IMR-90 (cell line): Measurements from ENCODE around the gene SIRPD. TPM values are rescaled to one million over a fixed set of nuclear protein-coding genes. Genes with fewer than 3 reads are reported as not detected.

Experiments used
- ATAC-seq: fragments of 200-7000 bp; cut with Tn5 transposase; 2 replicates; pipeline ENCODE4 v1.9.1; 2020; ENCODE audit warnings: low read depth, mild to moderate bottlenecking, moderate library complexity
- BruUV-seq: library from RNA; stranded (reverse); fragments of 400-500 nt; replicated peaks from 2 replicates; lab custom pipeline; 2021; lab: Mats Ljungman, UMichigan
- CTCF ChIA-PET: fragments of 300-600 bp; formaldehyde crosslinking; extraction: SDS; loops from one replicate; lab custom pipeline; 2021; ENCODE audit warnings: antibody characterized with exemption; lab: Yijun Ruan, JAX
- POLR2A ChIA-PET: fragments of 300-600 bp; sonication (Branson Sonifier 250); formaldehyde crosslinking; loops from one replicate; lab custom pipeline; 2022; ENCODE audit warnings: antibody characterized with exemption; ENCODE audit not compliant: unreplicated experiment; lab: Charles Lee
- DNase-seq: peaks from one replicate; pipeline ENCODE4 v3.0.0; 2013
- H2AFZ ChIP-seq: replicated peaks from 2 replicates; pipeline ENCODE3; 2013; ENCODE audit warnings: low read length, mild to moderate bottlenecking; ENCODE audit not compliant: poor library complexity
- H2AK5ac ChIP-seq: 2 replicates; pipeline ENCODE4 v1.6.1; 2013; ENCODE audit warnings: low read depth, low read length, inconsistent platforms
- H2AK9ac ChIP-seq: replicated peaks from 2 replicates; pipeline ENCODE3; 2013; ENCODE audit warnings: mild to moderate bottlenecking, low read depth, low read length, moderate library complexity; ENCODE audit not compliant: poor library complexity
- H2BK120ac ChIP-seq: 2 replicates; pipeline ENCODE4 v1.6.1; 2013; ENCODE audit warnings: low read depth, low read length, inconsistent platforms
- H2BK15ac ChIP-seq: 3 replicates; pipeline ENCODE4 v1.6.1; 2013; ENCODE audit warnings: low read depth, low read length, inconsistent platforms
- H2BK20ac ChIP-seq: 2 replicates; pipeline ENCODE4 v1.6.1; 2013; ENCODE audit warnings: low read depth, mild to moderate bottlenecking, inconsistent platforms, low read length, moderate library complexity
- H2BK5ac ChIP-seq: 2 replicates; pipeline ENCODE4 v1.6.1; 2013; ENCODE audit warnings: mild to moderate bottlenecking, low read depth, low read length, inconsistent platforms; ENCODE audit not compliant: poor library complexity, severe bottlenecking
- H3K14ac ChIP-seq: replicated peaks from 2 replicates; pipeline ENCODE4 v1.6.1; 2013; ENCODE audit warnings: low read depth, low read length, inconsistent platforms
- H3K18ac ChIP-seq: 2 replicates; pipeline ENCODE4 v1.6.1; 2013; ENCODE audit warnings: low read depth, low read length, control low read depth
- H3K23ac ChIP-seq: 2 replicates; pipeline ENCODE4 v1.6.1; 2013; ENCODE audit warnings: low read depth, low read length, inconsistent platforms
- H3K27ac ChIP-seq: 2 replicates; pipeline ENCODE4 v1.5.1; 2013; ENCODE audit warnings: mild to moderate bottlenecking, control low read depth, low read length; ENCODE audit not compliant: insufficient read depth
- H3K27me3 ChIP-seq: 2 replicates; pipeline ENCODE4 v1.6.1; 2013; ENCODE audit warnings: low read length; ENCODE audit not compliant: control insufficient read depth, insufficient read depth
- H3K36me3 ChIP-seq: 2 replicates; pipeline ENCODE4 v1.6.1; 2013; ENCODE audit warnings: low read length, mixed read lengths; ENCODE audit not compliant: control insufficient read depth, insufficient read depth
- H3K4ac ChIP-seq: 2 replicates; pipeline ENCODE4 v1.6.1; 2013; ENCODE audit warnings: low read depth, low read length, inconsistent platforms
- H3K4me1 ChIP-seq: 2 replicates; pipeline ENCODE4 v1.6.1; 2013; ENCODE audit warnings: low read length, mixed read lengths; ENCODE audit not compliant: control insufficient read depth, insufficient read depth
- H3K4me2 ChIP-seq: 2 replicates; pipeline ENCODE4 v1.6.1; 2013; ENCODE audit warnings: low read depth, mild to moderate bottlenecking, control low read depth, low read length, moderate library complexity
- H3K4me3 ChIP-seq: 2 replicates; pipeline ENCODE4 v1.5.1; 2013; ENCODE audit warnings: low read depth, mild to moderate bottlenecking, control low read depth, low read length, moderate library complexity; ENCODE audit not compliant: insufficient read depth
- H3K56ac ChIP-seq: 2 replicates; pipeline ENCODE4 v1.6.1; 2013; ENCODE audit warnings: low read length, inconsistent platforms; ENCODE audit not compliant: insufficient read depth; ENCODE audit errors: extremely low read depth
- H3K79me1 ChIP-seq, 2 experiments: 2 replicates each; pipeline ENCODE4 v1.6.1; 2013; ENCODE audit warnings: low read length in 2 of 2, inconsistent platforms in 1 of 2, low read depth in 1 of 2
- H3K9ac ChIP-seq: 2 replicates; pipeline ENCODE4 v1.6.1; 2013; ENCODE audit warnings: low read depth, low read length, control low read depth
- H3K9me1 ChIP-seq: 2 replicates; pipeline ENCODE4 v1.6.1; 2013; ENCODE audit warnings: low read length, inconsistent platforms; ENCODE audit not compliant: insufficient read depth
- H3K9me3 ChIP-seq: 2 replicates; pipeline ENCODE4 v1.6.1; 2013; ENCODE audit warnings: low read length; ENCODE audit not compliant: control insufficient read depth, insufficient read depth
- H4K20me1 ChIP-seq: 2 replicates; pipeline ENCODE4 v1.6.1; 2013; ENCODE audit warnings: low read length, inconsistent platforms; ENCODE audit not compliant: insufficient read depth
- H4K5ac ChIP-seq: 2 replicates; pipeline ENCODE4 v1.6.1; 2013; ENCODE audit warnings: mild to moderate bottlenecking, low read depth, low read length, control low read depth
- H4K8ac ChIP-seq, 2 experiments: 2 replicates each; pipeline ENCODE4 v1.6.1; 2013; ENCODE audit warnings: low read depth in 2 of 2, low read length in 2 of 2, control low read depth in 1 of 2, inconsistent platforms in 1 of 2
- H4K91ac ChIP-seq: 2 replicates; pipeline ENCODE4 v1.6.1; 2013; ENCODE audit warnings: low read depth, low read length, inconsistent platforms; ENCODE audit not compliant: insufficient read depth
- BHLHE40 ChIP-seq: fragments of 150-350 bp; IDR thresholded peaks from 2 replicates; pipeline ENCODE4 v1.6.1; 2016; ENCODE audit warnings: mild to moderate bottlenecking, low read depth, low read length
- CEBPB ChIP-seq: IDR thresholded peaks from 2 replicates; pipeline ENCODE4 v1.6.1; 2012; ENCODE audit warnings: low read depth, low read length, improper control_type of control experiment
- CHD1 ChIP-seq: IDR thresholded peaks from 2 replicates; pipeline ENCODE4 v1.6.1; 2012; ENCODE audit warnings: low read depth, low read length, improper control_type of control experiment
- CTCF ChIP-seq: conservative IDR thresholded peaks from 2 replicates; pipeline ENCODE4 v1.5.1; 2012; ENCODE audit warnings: mild to moderate bottlenecking, low read depth, low read length, improper control_type of control experiment
- FOS ChIP-seq: fragments of 150-350 bp; IDR thresholded peaks from 2 replicates; pipeline ENCODE4 v1.6.1; 2016; ENCODE audit warnings: low read depth, low read length
- MAFK ChIP-seq: IDR thresholded peaks from 2 replicates; pipeline ENCODE4 v1.6.1; 2012; ENCODE audit warnings: low read depth, low read length, improper control_type of control experiment
- MAZ ChIP-seq: IDR thresholded peaks from 2 replicates; pipeline ENCODE4 v1.6.1; 2012; ENCODE audit warnings: low read depth, mild to moderate bottlenecking, low read length, improper control_type of control experiment, moderate library complexity, borderline replicate concordance
- MXI1 ChIP-seq: IDR thresholded peaks from 2 replicates; pipeline ENCODE4 v1.6.1; 2012; ENCODE audit warnings: low read depth, mild to moderate bottlenecking, low read length, moderate library complexity, borderline replicate concordance
- NFE2L2 ChIP-seq: fragments of 150-350 bp; IDR thresholded peaks from 2 replicates; pipeline ENCODE4 v1.6.1; 2016; ENCODE audit warnings: low read depth, mild to moderate bottlenecking, low read length
- POLR2A ChIP-seq: IDR thresholded peaks from 2 replicates; pipeline ENCODE4 v1.6.1; 2012; ENCODE audit warnings: mild to moderate bottlenecking, low read depth, low read length
- RAD21 ChIP-seq: IDR thresholded peaks from 2 replicates; pipeline ENCODE4 v1.6.1; 2012; ENCODE audit warnings: low read length, improper control_type of control experiment
- RCOR1 ChIP-seq: IDR thresholded peaks from 2 replicates; pipeline ENCODE4 v1.6.1; 2012; ENCODE audit warnings: mild to moderate bottlenecking, low read length, improper control_type of control experiment; ENCODE audit not compliant: insufficient replicate concordance
- RFX5 ChIP-seq: IDR thresholded peaks from 2 replicates; pipeline ENCODE4 v1.8.0; 2012; ENCODE audit warnings: low read depth, mild to moderate bottlenecking, low read length, moderate library complexity
- SMC3 ChIP-seq: fragments of 150-350 bp; IDR thresholded peaks from 2 replicates; pipeline ENCODE4 v1.6.1; 2016; ENCODE audit warnings: low read depth, mild to moderate bottlenecking, antibody characterized with exemption, low read length, moderate library complexity
- WGBS, 2 experiments: methylation state at CpG; one replicate each; pipeline versions ENCODE4 v1.1.5 to v1.1.7; 2013; ENCODE audit warnings: missing lambda C conversion rate in 2 of 2; ENCODE audit not compliant: insufficient read length in 1 of 2; ENCODE audit errors: extremely low coverage in 2 of 2; 5-methylcytosine and 5-hydroxymethylcytosine counted together
- dilution Hi-C: fragments of 300-500 bp; cut with HindIII; formaldehyde crosslinking; loops from one replicate; pipeline ENCODE4 v1.14.3; 2018; ENCODE audit warnings: low sequenced_read_pairs; ENCODE audit not compliant: unreplicated experiment
- in situ Hi-C: fragments of 300-500 bp; cut with MboI; formaldehyde crosslinking; loops from 3 replicates; pipeline ENCODE4 v1.14.3; 2019; ENCODE audit warnings: low sequenced_read_pairs, inconsistent platforms, mixed read lengths
- intact Hi-C: fragments of 100-400 bp; cut with micrococcal nuclease; formaldehyde crosslinking; loops from 2 replicates; pipeline ENCODE4 v1.10.0; 2022
- polyA plus RNA-seq, 3 experiments: library from polyadenylated mRNA; depleted of rRNA; stranded (reverse); fragments of >200 nt; gene quantifications; 2 replicates each; pipeline ENCODE4 v1.2.3, GENCODE V29; 2012; ENCODE audit warnings: low replicate concordance in 1 of 3
- total RNA-seq: library from RNA; depleted of rRNA; stranded (reverse); fragments of >200 nt; gene quantifications from 2 replicates; pipeline ENCODE4 v1.2.3, GENCODE V29; 2012
- TF ChIP-seq, protein P1 (sequence below): fragments of 150-350 bp; IDR thresholded peaks from 2 replicates; pipeline ENCODE4 v1.6.1; 2016; ENCODE audit warnings: low read depth, mild to moderate bottlenecking, low read length, moderate library complexity, borderline replicate concordance
- TF ChIP-seq, protein P2 (sequence below): fragments of 150-350 bp; IDR thresholded peaks from 2 replicates; pipeline ENCODE4 v1.6.1; 2017; ENCODE audit warnings: mild to moderate bottlenecking, antibody characterized with exemption, low read length, low read depth

Gene SIRPD
- total and polyA plus RNA-seq, 2 of the 4 experiments (the other 2 are of a cell fraction) = not detected

GRCh38 chr20:1507276-1507675 is 50.2 kb downstream of the SIRPD start:
- no peak overlapping the region for H3K4ac ChIP-seq
- no CpG with 5 or more reads among the region's 3 CpGs for WGBS, 2 experiments
- intact Hi-C loops = no loop called here

More at GRCh38 chr20:1507276-1507675, 50.2 kb downstream of the SIRPD start:
- H4K91ac ChIP-seq = no peak overlapping the region
- peaks cover 13% of the 10 kb centered on the region for H3K27me3 ChIP-seq
- no peak overlapping the region for H3K56ac ChIP-seq
- no peak overlapping the region for H3K27ac ChIP-seq
- H4K8ac ChIP-seq = no peak overlapping the region
- no peak overlapping the region for H2BK15ac ChIP-seq
- H2BK20ac ChIP-seq = no peak overlapping the region
- no peaks in the 10 kb centered on the region for H3K36me3 ChIP-seq
- BruUV-seq = no TSS peak
- dilution Hi-C loops = no loop called here
- H3K9me1 ChIP-seq = no peaks in the 10 kb centered on the region
- no peak for ATAC-seq
- H2AFZ ChIP-seq = no peak overlapping the region
- in situ Hi-C loops = no loop called here
- TF ChIP-seq BHLHE40 (no peak), CTCF (no peak), NFE2L2 (no peak), CEBPB (no peak), MAFK (no peak), RAD21 (no peak), SMC3 (no peak), CHD1 (no peak), FOS (no peak), RFX5 (no peak), MAZ (no peak), MXI1 (no peak), POLR2A (no peak), RCOR1 (no peak)
- TF ChIP-seq, protein P1, sequence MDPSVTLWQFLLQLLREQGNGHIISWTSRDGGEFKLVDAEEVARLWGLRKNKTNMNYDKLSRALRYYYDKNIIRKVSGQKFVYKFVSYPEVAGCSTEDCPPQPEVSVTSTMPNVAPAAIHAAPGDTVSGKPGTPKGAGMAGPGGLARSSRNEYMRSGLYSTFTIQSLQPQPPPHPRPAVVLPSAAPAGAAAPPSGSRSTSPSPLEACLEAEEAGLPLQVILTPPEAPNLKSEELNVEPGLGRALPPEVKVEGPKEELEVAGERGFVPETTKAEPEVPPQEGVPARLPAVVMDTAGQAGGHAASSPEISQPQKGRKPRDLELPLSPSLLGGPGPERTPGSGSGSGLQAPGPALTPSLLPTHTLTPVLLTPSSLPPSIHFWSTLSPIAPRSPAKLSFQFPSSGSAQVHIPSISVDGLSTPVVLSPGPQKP = no peak
- TF ChIP-seq, protein P2, sequence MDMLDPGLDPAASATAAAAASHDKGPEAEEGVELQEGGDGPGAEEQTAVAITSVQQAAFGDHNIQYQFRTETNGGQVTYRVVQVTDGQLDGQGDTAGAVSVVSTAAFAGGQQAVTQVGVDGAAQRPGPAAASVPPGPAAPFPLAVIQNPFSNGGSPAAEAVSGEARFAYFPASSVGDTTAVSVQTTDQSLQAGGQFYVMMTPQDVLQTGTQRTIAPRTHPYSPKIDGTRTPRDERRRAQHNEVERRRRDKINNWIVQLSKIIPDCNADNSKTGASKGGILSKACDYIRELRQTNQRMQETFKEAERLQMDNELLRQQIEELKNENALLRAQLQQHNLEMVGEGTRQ = no peak
- H2BK120ac ChIP-seq = no peak overlapping the region
- CTCF ChIA-PET = no interaction called here
- H2AK5ac ChIP-seq = no peak overlapping the region
- no peaks in the 10 kb centered on the region for H3K9me3 ChIP-seq
- POLR2A ChIA-PET = no interaction called here
- no peaks in the 10 kb centered on the region for H3K4me1 ChIP-seq
- no peak overlapping the region for H2AK9ac ChIP-seq
- no peak overlapping the region for H3K14ac ChIP-seq
- H3K9ac ChIP-seq = no peak overlapping the region
- DNase-seq = no peak
- no peaks in the 10 kb centered on the region for H3K79me1 ChIP-seq
- no peak overlapping the region for H3K23ac ChIP-seq
- no peak overlapping the region for H2BK5ac ChIP-seq
- no peak overlapping the region for H4K5ac ChIP-seq
- no peaks in the 10 kb centered on the region for H4K20me1 ChIP-seq
- H3K4me2 ChIP-seq = no peak overlapping the region
- no peak overlapping the region for H3K18ac ChIP-seq
- no peak overlapping the region for H3K4me3 ChIP-seq
